Muscle layer of colon (tissue), 2 donors: ENCODE data around the gene GADL1.

Source experiments
- H3K27ac ChIP-seq: one replicate; pipeline ENCODE4 v1.7.0; 2013; ENCODE audit warnings: low read depth, mild to moderate bottlenecking, low read length, moderate library complexity
- H3K27me3 ChIP-seq, 2 donors: one replicate each; pipeline ENCODE4 v1.7.0; 2013; ENCODE audit warnings: low read length in 2 of 2, mild to moderate bottlenecking in 2 of 2; ENCODE audit not compliant: insufficient read depth in 2 of 2, control insufficient read depth in 1 of 2
- H3K36me3 ChIP-seq: one replicate; pipeline ENCODE4 v1.7.0; 2013; ENCODE audit warnings: mild to moderate bottlenecking, low read length; ENCODE audit not compliant: insufficient read depth
- H3K4me1 ChIP-seq: one replicate; pipeline ENCODE4 v1.7.0; 2013; ENCODE audit warnings: mild to moderate bottlenecking, low read length; ENCODE audit not compliant: insufficient read depth
- H3K4me3 ChIP-seq, 2 donors: one replicate each; pipeline ENCODE4 v1.7.0; 2013; ENCODE audit warnings: low read length in 2 of 2, low read depth in 1 of 2, mild to moderate bottlenecking in 1 of 2, moderate library complexity in 1 of 2
- H3K9ac ChIP-seq: one replicate; pipeline ENCODE4 v1.7.0; 2013; ENCODE audit warnings: low read length
- H3K9me3 ChIP-seq: one replicate; pipeline ENCODE4 v1.7.0; 2013; ENCODE audit warnings: mild to moderate bottlenecking, low read length
- donor health status: abdominal sarcoma.
- donor health status: Adenocarcinoma of cecum.

GADL1 gene

GRCh38 chr3:30805695-30806094, 88.8 kb downstream of the GADL1 start:
- Histone ChIP-seq H3K9me3 (no peaks in the 10 kb centered on the region), H3K27ac (no peak overlapping the region), H3K4me3 (no peak overlapping the region), H3K27me3 (no peaks in the 10 kb centered on the region), H3K9ac (no peak overlapping the region), H3K4me1 (no peaks in the 10 kb centered on the region), H3K36me3 (no peaks in the 10 kb centered on the region)

GRCh38 chr3:30804984-30805383, 89.5 kb downstream of the GADL1 start:
- no peaks in the 10 kb centered on the region for H3K9me3 ChIP-seq
- H3K9ac ChIP-seq = no peak overlapping the region
- H3K4me1 ChIP-seq = no peaks in the 10 kb centered on the region
- H3K36me3 ChIP-seq = no peaks in the 10 kb centered on the region
- H3K4me3 ChIP-seq = no peak overlapping the region
- H3K27me3 ChIP-seq = no peaks in the 10 kb centered on the region
- no peak overlapping the region for H3K27ac ChIP-seq

GRCh38 chr3:30795176-30795575, 99.3 kb downstream of the GADL1 start:
- H3K27ac ChIP-seq = no peak overlapping the region
- H3K9me3 ChIP-seq = no peaks in the 10 kb centered on the region
- no peaks in the 10 kb centered on the region for H3K4me1 ChIP-seq
- no peak overlapping the region for H3K4me3 ChIP-seq
- no peaks in the 10 kb centered on the region for H3K27me3 ChIP-seq
- no peak overlapping the region for H3K9ac ChIP-seq
- no peaks in the 10 kb centered on the region for H3K36me3 ChIP-seq

GRCh38 chr3:30793740-30794139, 100.7 kb downstream of the GADL1 start:
- no peak overlapping the region for H3K27ac ChIP-seq
- no peak overlapping the region for H3K9ac ChIP-seq
- H3K4me1 ChIP-seq = no peaks in the 10 kb centered on the region
- H3K4me3 ChIP-seq = no peak overlapping the region
- no peaks in the 10 kb centered on the region for H3K9me3 ChIP-seq
- H3K36me3 ChIP-seq = no peaks in the 10 kb centered on the region
- no peaks in the 10 kb centered on the region for H3K27me3 ChIP-seq

GRCh38 chr3:30790150-30790549, 104.3 kb downstream of the GADL1 start:
- no peaks in the 10 kb centered on the region for H3K27me3 ChIP-seq
- no peak overlapping the region for H3K4me3 ChIP-seq
- no peaks in the 10 kb centered on the region for H3K36me3 ChIP-seq
- H3K9me3 ChIP-seq = no peaks in the 10 kb centered on the region
- no peaks in the 10 kb centered on the region for H3K4me1 ChIP-seq
- H3K27ac ChIP-seq = no peak overlapping the region
- no peak overlapping the region for H3K9ac ChIP-seq

GRCh38 chr3:30786365-30786764, 108.1 kb downstream of the GADL1 start:
- Histone ChIP-seq H3K4me3 (no peak overlapping the region), H3K9me3 (no peaks in the 10 kb centered on the region), H3K4me1 (no peaks in the 10 kb centered on the region), H3K9ac (no peak overlapping the region), H3K27ac (no peak overlapping the region), H3K27me3 (no peaks in the 10 kb centered on the region), H3K36me3 (no peaks in the 10 kb centered on the region)

GRCh38 chr3:30779686-30780287, 114.7 kb downstream of the GADL1 start:
- no peak overlapping the region for H3K4me3 ChIP-seq
- no peaks in the 10 kb centered on the region for H3K27me3 ChIP-seq
- H3K27ac ChIP-seq = no peak overlapping the region
- H3K9ac ChIP-seq = no peak overlapping the region
- H3K9me3 ChIP-seq = no peaks in the 10 kb centered on the region
- H3K4me1 ChIP-seq = no peaks in the 10 kb centered on the region
- H3K36me3 ChIP-seq = no peaks in the 10 kb centered on the region

GRCh38 chr3:30778933-30779332, 115.5 kb downstream of the GADL1 start:
- Histone ChIP-seq H3K9me3 (no peaks in the 10 kb centered on the region), H3K27me3 (no peaks in the 10 kb centered on the region), H3K4me1 (no peaks in the 10 kb centered on the region), H3K4me3 (no peak overlapping the region), H3K36me3 (no peaks in the 10 kb centered on the region), H3K9ac (no peak overlapping the region), H3K27ac (no peak overlapping the region)

- H3K9me3 ChIP-seq = no peaks in the 10 kb centered on the region
These were observed 116.9 kb downstream of the GADL1 start for GRCh38 chr3:30777426-30778113.

GRCh38 chr3:30776186-30776815, 118.2 kb downstream of the GADL1 start:
- no peak overlapping the region for H3K9ac ChIP-seq
- H3K4me3 ChIP-seq = no peak overlapping the region
- H3K27ac ChIP-seq = no peak overlapping the region
- no peaks in the 10 kb centered on the region for H3K27me3 ChIP-seq
- no peaks in the 10 kb centered on the region for H3K36me3 ChIP-seq
- no peaks in the 10 kb centered on the region for H3K9me3 ChIP-seq
- H3K4me1 ChIP-seq = no peaks in the 10 kb centered on the region

More at GRCh38 chr3:30777426-30778113, 116.9 kb downstream of the GADL1 start:
- Histone ChIP-seq H3K27me3 (no peaks in the 10 kb centered on the region), H3K27ac (no peak overlapping the region), H3K4me3 (no peak overlapping the region), H3K9ac (no peak overlapping the region), H3K36me3 (no peaks in the 10 kb centered on the region), H3K4me1 (no peaks in the 10 kb centered on the region)

- no peaks in the 10 kb centered on the region for H3K9me3 ChIP-seq
- no peak overlapping the region for H3K9ac ChIP-seq
- H3K27me3 ChIP-seq = no peaks in the 10 kb centered on the region
- no peak overlapping the region for H3K27ac ChIP-seq
- no peaks in the 10 kb centered on the region for H3K36me3 ChIP-seq
- no peak overlapping the region for H3K4me3 ChIP-seq
- H3K4me1 ChIP-seq = no peaks in the 10 kb centered on the region
These were observed 119.4 kb downstream of the GADL1 start for GRCh38 chr3:30775040-30775439.
